ENCODE data around the gene ZNF408. TPM values are rescaled to one million over a fixed set of nuclear protein-coding genes. Genes with fewer than 3 reads are reported as not detected.
A peak's percentile ranks its signal among the peaks of the same experiment; 100 is the strongest.

The ZNF408 gene
- polyA plus RNA-seq, 2 of the 4 experiments (the other 2 are of a cell fraction), result 6.7 to 16.7 TPM

GRCh38 chr11:46680815-46681214 lies 20.0 kb upstream of the ZNF408 start (continued):
- TF ChIP-seq SREBF2 (IDR thresholded peaks at IDR 0.05) (no peak), HEYL (CRISPR knock-in tag; IDR thresholded peaks at IDR 0.05) (no peak), CBX2 (IDR thresholded peaks at IDR 0.05; ENCODE audit: borderline replicate concordance, low read depth) (no peak), CEBPB (IDR thresholded peaks at IDR 0.05) (no peak), RARB (CRISPR knock-in tag; IDR thresholded peaks at IDR 0.05) (no peak), PHF8 (IDR thresholded peaks at IDR 0.05; ENCODE audit: borderline replicate concordance, low read depth) (no peak)

GRCh38 chr11:46681814-46682213 lies 19.0 kb upstream of the ZNF408 start:
- ChIA-PET POLR2A (no interaction called here), CTCF (interaction anchor here (0.8 to 1.2 kb wide), 4 partner anchors 12 to 292 kb away, joined by 3 to 4 read pairs (median 4); no protein-coding TSS in a partner anchor)

GRCh38 chr11:46682773-46683752 lies 17.8 kb upstream of the ZNF408 start:
- no peak for FAIRE-seq
- H3K9me3 ChIP-seq, result no peaks in the 10 kb centered on the region
- H3K4me2 ChIP-seq, result no peak overlapping the region
- no peak overlapping the region for H3K4me3 ChIP-seq
- no peak overlapping the region for H3K27ac ChIP-seq
- no peak for ATAC-seq
- ChIA-PET POLR2A (interaction anchor here (0.6 kb wide), 1 partner anchor 12 kb away, joined by 3 read pairs; no protein-coding TSS in a partner anchor), CTCF (interaction anchor here (0.6 to 2.2 kb wide), 6 partner anchors 11 to 193 kb away, joined by 3 to 5 read pairs (median 3); no protein-coding TSS in a partner anchor)
- TF ChIP-seq ZFP36 (IDR thresholded peaks at IDR 0.05; ENCODE audit: borderline replicate concordance, partially characterized antibody) (peak; percentile 83), FOSB (CRISPR knock-in tag; IDR thresholded peaks at IDR 0.05) (no peak)
- H3K4me1 ChIP-seq, result peaks cover 5% of the 10 kb centered on the region; the same call in 1 of the 3 replicates
- no peak for DNase-seq (ENCODE audit: low read depth in 1 of 2, low spot score in 1 of 2)
- 89% methylated on average over 11 of the region's 11 CpGs for WGBS (ENCODE audit: missing lambda C conversion rate)

More at GRCh38 chr11:46681814-46682213, 19.0 kb upstream of the ZNF408 start:
- peaks cover 5% of the 10 kb centered on the region; the same call in 1 of the 3 replicates for H3K4me1 ChIP-seq
- no peak overlapping the region for H3K4me2 ChIP-seq
- no peak overlapping the region for H3K4me3 ChIP-seq
- no peak overlapping the region for H3K27ac ChIP-seq
- WGBS (ENCODE audit: missing lambda C conversion rate), result 93% methylated on average over 11 of the region's 11 CpGs
- H3K9me3 ChIP-seq, result no peaks in the 10 kb centered on the region
- FAIRE-seq (no peak), ATAC-seq (no peak), DNase-seq (ENCODE audit: low read depth in 1 of 2, low spot score in 1 of 2) (no peak)
- no peak for TF ChIP-seq ZNF302 (CRISPR knock-in tag; IDR thresholded peaks at IDR 0.05)
- TF ChIP-seq ZFP36 (IDR thresholded peaks at IDR 0.05; ENCODE audit: borderline replicate concordance, partially characterized antibody), result no peak
- TF ChIP-seq EP300 (IDR thresholded peaks at IDR 0.05), result no peak
- no peak for TF ChIP-seq HOXB13 (CRISPR knock-in tag; IDR thresholded peaks at IDR 0.05; ENCODE audit: low read depth)
- TF ChIP-seq PBX3 (IDR thresholded peaks at IDR 0.05), result no peak
- TF ChIP-seq SREBF2 (IDR thresholded peaks at IDR 0.05), result no peak
- TF ChIP-seq HMGXB4 (CRISPR knock-in tag; IDR thresholded peaks at IDR 0.05; ENCODE audit: borderline replicate concordance), result no peak
- no peak for TF ChIP-seq ESRRA (IDR thresholded peaks at IDR 0.05; ENCODE audit: borderline replicate concordance, low read length)
- no peak for TF ChIP-seq USF2 (IDR thresholded peaks at IDR 0.05)

Measured in A549 (cell line).